HG03354 (cell line): Measurements from ENCODE around the gene HMGN3.

Experiments used
- ATAC-seq: cut with Tn5 transposase; IDR thresholded peaks from one replicate; pipeline ENCODE4 v1.9.1; 2021; ENCODE audit warnings: mild to moderate bottlenecking; ENCODE audit not compliant: unreplicated experiment, poor library complexity, severe bottlenecking

Gene HMGN3

GRCh38 chr6:79189760-79190350, 44.6 kb downstream of the HMGN3 start:
- no peak for ATAC-seq

GRCh38 chr6:79188885-79189480, 45.5 kb downstream of the HMGN3 start:
- ATAC-seq: no peak

- ATAC-seq: no peak
These were observed 46.4 kb downstream of the HMGN3 start for GRCh38 chr6:79188107-79188506.

- no peak for ATAC-seq
These were observed 47.9 kb downstream of the HMGN3 start for GRCh38 chr6:79186564-79186963.

- ATAC-seq: no peak
These were observed 49.8 kb downstream of the HMGN3 start for GRCh38 chr6:79184641-79185040.

- ATAC-seq: no peak
These were observed 50.4 kb downstream of the HMGN3 start for GRCh38 chr6:79184086-79184485.

GRCh38 chr6:79180052-79180451, 54.4 kb downstream of the HMGN3 start:
- no peak for ATAC-seq

GRCh38 chr6:79173378-79173777, 61.1 kb downstream of the HMGN3 start:
- no peak for ATAC-seq

GRCh38 chr6:79170959-79171358, 63.5 kb downstream of the HMGN3 start:
- no peak for ATAC-seq

- ATAC-seq: no peak
These were observed 64.1 kb downstream of the HMGN3 start for GRCh38 chr6:79170431-79170830.

- ATAC-seq: no peak
These were observed 65.8 kb downstream of the HMGN3 start for GRCh38 chr6:79168695-79168980.

- no peak for ATAC-seq
These were observed 66.4 kb downstream of the HMGN3 start for GRCh38 chr6:79167931-79168694.

GRCh38 chr6:79159846-79160245, 74.6 kb downstream of the HMGN3 start:
- no peak for ATAC-seq

GRCh38 chr6:79158856-79159516, 75.5 kb downstream of the HMGN3 start:
- ATAC-seq: no peak

GRCh38 chr6:79157961-79158644, 76.4 kb downstream of the HMGN3 start:
- no peak for ATAC-seq

- no peak for ATAC-seq
These were observed 82.2 kb downstream of the HMGN3 start for GRCh38 chr6:79152269-79152737.
